Activated T-cell treated with anti-CD3 and anti-CD28 coated beads for 48 hours (primary cell): Measurements from ENCODE around the gene SDF2.
"Not testable (repeated sequence)": the region's sequence is repeated elsewhere in the genome, so short reads cannot be mapped to it uniquely, and the experiment has no call there.

Experiments
- DNase-seq: peaks from one replicate; pipeline ENCODE4 v3.0.0-alpha.2; 2020; ENCODE audit warnings: low read depth

The SDF2 gene

DNA sequence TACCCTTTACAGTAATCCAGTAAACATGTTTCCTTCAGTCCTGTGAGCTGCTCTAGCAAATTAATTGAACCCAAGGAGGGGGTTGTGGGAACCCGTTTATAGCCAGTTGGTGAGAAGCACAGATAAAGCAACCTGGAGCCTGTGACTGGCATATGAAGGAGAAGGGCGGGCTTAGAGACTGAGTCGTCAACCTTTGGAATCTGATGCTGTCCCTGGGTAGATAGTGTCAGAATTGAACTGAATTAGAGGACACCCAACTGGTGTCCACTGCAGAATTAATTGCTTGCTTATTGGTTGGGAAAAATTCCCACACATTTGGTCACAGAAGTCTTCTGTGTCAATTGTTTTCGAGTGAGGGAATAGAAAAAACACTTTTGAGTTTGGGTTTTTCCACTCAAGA is 34.9 kb downstream of the SDF2 start:
- no peak for DNase-seq

DNA sequence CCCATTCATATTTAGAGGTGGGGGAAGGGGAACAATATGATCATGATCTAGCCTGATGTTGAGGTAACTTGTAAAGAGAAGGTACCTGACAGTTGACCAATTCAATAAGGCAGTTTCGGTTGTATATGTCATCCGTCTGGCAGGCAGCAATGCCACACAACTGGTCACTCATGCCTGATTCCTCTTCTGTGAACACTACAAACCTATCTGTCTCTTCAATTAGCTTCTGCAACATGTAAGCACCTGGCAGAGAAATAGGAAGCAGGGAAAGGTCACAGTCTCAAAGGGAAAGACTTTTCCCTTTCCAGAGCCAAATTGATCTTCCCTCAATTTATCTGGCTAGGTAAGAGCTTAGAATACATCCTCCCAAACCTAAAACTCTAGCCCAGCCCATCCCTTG is 37.6 kb downstream of the SDF2 start:
- DNase-seq: no peak

DNA sequence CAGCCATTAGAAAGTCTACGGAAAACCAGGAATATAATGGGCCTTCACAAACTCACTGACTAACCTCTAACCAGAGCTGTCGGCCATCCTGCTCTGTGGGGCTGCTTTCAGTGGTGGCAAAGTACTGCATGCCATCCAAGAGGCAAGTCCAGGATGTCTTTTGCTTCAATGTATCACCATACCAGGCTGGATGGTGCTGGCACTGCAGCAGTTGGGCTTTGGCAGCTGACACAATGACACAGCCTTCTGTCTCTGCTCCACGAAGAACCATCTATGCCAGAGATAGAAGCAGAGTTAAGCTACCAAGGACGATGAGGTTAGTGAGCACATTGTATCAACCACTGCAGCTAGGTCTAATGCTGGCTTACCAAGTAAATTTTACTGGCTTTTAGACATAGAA is 38.0 kb downstream of the SDF2 start:
- DNase-seq: no peak

DNA sequence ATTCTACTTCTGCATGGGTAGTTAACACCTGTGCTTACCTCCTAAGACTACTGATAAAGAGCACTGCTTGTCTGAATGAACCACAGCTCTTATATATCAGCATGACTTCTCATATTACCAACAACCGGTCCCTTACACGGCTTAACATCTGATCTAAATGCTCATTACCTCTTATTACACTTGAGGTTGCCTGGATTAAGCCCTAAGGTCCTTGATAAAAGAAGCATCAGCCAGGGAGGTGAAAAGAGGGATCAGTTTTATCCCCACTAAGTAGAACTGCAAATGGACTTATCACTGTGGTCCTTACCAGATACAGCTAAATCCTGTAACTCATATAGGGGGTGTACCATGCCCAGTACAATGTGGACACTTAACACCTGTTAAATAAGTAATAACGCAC is 39.5 kb downstream of the SDF2 start:
- no peak for DNase-seq

- no peak for DNase-seq
These were observed 41.7 kb downstream of the SDF2 start for GRCh38 chr17:28620010-28620409.

- no peak for DNase-seq
These were observed 43.2 kb downstream of the SDF2 start for GRCh38 chr17:28618464-28618863.

- no peak for DNase-seq
These were observed 45.4 kb downstream of the SDF2 start for GRCh38 chr17:28616281-28616680.

GRCh38 chr17:28615260-28615940 is 46.3 kb downstream of the SDF2 start:
- no peak for DNase-seq

GRCh38 chr17:28613931-28614381 is 47.8 kb downstream of the SDF2 start, which contains the start of gene RSKR:
TSS of gene RSKR (minus strand) at chr17:28614185. CDS start at chr17:28614161, 24 bp downstream.
- no peak for DNase-seq

DNA sequence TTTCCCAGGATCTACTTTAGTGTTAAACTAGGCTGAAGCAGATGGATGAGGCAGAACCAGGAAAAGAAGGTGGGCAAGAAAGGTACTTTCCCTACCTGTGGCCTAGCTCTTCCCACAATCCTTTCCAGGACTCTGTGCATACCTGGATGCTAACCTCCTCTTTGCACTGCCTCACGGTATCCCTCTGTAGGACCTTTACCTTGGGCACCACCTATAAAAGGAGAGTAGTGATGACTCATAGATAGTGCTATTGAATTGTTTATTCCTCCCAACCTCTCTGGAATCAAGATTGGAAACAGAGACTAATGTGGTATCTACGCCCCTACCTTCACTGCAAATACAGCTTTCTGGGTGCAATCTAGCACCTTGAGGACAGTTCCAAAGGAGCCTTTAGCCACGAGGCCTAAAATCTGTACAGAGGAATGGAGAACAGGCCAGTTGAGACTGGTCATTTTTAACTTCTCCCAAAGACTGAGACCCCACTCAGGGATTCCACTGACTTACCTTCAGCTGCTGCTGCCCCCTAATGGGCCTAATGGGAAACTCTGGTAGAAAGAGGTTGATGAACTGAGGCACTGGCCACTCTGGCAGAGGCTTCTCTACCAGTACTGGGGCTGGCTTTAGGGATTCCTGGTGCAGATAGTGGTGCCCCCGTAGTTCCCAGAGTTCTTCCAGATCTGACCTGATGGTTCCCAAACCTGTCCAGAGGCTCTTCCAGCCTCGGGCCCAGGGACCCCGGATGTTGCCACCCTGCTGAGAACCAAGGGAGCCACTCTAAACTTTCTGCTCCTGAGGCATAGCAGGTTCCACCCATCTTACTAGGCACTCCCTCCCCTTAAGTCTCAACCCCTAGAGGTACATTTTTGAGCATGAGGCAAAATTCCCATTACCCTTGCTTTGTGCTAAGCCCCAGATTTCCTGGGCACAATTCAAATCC is 48.5 kb downstream of the SDF2 start:
- DNase-seq: no peak

DNA sequence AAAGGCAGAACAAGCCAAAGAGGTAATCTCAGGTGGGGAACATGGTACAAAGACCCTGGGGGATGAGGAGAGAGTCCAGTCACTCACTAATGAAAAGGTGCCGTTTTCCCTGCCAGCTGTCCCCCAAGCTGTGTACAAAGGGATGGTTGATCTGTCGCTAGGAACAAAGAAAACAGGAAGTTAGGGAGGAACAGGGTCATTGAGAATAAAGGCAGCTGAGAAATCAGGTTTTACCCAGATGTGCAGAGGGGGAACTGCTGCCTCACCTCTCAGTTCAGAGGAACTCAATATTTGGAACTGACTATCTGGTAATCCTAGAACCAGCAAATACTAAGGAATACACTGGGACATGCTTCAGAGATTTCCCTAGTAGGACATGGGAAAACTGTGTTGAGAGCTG is 49.2 kb downstream of the SDF2 start:
- DNase-seq: no peak

GRCh38 chr17:28610376-28610775 is 51.3 kb downstream of the SDF2 start:
- no peak for DNase-seq

DNA sequence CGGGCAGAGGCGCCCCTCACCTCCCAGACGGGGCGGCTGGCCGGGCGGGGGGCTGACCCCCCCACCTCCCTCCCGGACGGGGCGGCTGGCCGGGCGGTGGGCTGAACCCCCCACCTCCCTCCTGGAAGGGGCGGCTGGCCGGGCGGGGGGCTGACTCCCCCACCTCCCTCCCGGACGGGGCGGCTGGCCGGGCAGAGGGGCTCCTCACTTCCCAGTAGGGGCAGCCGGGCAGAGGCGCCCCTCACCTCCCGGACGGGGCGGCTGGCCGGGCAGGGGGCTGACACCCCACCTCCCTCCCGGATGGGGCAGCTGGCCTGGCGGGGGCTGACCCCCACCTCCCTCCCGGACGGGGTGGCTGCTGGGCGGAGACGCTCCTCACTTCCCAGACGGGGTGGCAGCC is 57.7 kb downstream of the SDF2 start:
- not testable (repeated sequence) for DNase-seq

- peak; percentile 64 for DNase-seq
These were observed 62.2 kb downstream of the SDF2 start for GRCh38 chr17:28599311-28600184.

GRCh38 chr17:28598799-28599310 is 62.9 kb downstream of the SDF2 start, which contains the start of gene SPAG5:
TSS of gene SPAG5 (minus strand) at chr17:28599025. CDS start at chr17:28598946, 79 bp downstream.
- DNase-seq: peak; percentile 95

DNA sequence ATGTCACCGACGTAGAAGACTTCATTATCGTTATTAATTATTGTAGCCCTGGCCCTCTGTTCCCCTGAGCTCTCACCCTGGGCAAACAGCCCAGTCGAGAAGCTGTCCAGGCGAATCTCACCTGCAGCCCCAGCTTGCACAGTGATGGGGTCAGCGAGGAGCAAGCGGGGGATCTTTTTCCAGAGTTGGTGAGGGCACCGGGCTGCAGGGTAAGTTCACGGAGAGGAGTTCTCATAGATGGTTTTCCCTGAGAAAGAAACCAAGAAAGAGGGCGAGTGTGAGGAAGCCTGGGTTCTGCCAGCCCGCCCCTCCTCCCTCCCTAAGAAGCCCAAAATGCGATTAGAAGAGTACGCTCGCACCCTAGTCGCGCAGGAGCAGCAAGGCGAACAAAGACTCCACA is 63.3 kb downstream of the SDF2 start:
- DNase-seq: no peak
